Measurements from ENCODE around the gene FAT1.

The FAT1 gene

DNA sequence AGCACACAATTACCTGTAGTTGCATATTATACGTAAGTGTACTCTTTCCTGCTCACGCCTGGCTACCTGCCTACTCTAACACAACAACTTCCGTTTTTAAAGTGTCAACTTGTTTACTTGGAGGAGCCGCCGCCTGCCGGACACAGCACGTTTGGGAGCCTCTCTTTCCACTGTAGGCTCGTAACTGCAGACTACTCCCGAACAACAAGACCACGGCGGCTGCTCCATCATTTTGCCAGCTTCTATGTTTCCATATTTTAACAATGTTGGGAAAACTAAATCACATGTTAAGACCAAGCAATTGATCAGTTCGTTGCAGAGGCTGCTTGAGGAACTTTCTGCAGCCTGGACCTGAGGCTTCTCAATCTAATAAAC is 169.1 kb downstream of the FAT1 start:
- TF ChIP-seq, protein P1, sequence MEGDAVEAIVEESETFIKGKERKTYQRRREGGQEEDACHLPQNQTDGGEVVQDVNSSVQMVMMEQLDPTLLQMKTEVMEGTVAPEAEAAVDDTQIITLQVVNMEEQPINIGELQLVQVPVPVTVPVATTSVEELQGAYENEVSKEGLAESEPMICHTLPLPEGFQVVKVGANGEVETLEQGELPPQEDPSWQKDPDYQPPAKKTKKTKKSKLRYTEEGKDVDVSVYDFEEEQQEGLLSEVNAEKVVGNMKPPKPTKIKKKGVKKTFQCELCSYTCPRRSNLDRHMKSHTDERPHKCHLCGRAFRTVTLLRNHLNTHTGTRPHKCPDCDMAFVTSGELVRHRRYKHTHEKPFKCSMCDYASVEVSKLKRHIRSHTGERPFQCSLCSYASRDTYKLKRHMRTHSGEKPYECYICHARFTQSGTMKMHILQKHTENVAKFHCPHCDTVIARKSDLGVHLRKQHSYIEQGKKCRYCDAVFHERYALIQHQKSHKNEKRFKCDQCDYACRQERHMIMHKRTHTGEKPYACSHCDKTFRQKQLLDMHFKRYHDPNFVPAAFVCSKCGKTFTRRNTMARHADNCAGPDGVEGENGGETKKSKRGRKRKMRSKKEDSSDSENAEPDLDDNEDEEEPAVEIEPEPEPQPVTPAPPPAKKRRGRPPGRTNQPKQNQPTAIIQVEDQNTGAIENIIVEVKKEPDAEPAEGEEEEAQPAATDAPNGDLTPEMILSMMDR (IDR thresholded peaks at IDR 0.05; ENCODE audit: extremely low read depth, missing control alignments): no peak
- DNase-seq (ENCODE audit: low spot score): no peak

DNA sequence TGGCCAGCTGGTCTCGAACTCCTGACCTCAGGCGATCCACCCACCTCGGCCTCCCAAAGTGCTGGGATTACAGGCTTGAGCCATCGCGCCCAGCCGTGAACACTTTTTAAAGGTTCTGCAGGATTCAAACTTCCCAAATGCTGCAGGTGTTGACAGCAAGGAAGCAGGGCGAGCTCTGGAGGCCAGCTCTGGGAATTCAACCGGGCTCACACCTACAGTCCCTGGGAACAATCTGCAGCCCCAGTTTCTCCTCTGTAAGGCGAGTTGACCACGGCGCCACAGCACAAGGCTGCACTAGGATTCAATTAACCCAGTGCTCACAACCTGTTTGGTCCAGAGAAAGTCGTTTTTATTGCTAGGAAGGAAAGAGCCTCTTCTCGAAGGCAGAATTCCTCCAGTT is 169.9 kb downstream of the FAT1 start:
- DNase-seq (ENCODE audit: low spot score): no peak
- TF ChIP-seq, protein P1 (IDR thresholded peaks at IDR 0.05; ENCODE audit: extremely low read depth, missing control alignments): no peak

- TF ChIP-seq, protein P1 (IDR thresholded peaks at IDR 0.05; ENCODE audit: extremely low read depth, missing control alignments): no peak
- DNase-seq (ENCODE audit: low spot score): no peak
Observed at GRCh38 chr4:186551849-186552248, 171.8 kb downstream of the FAT1 start.

DNA sequence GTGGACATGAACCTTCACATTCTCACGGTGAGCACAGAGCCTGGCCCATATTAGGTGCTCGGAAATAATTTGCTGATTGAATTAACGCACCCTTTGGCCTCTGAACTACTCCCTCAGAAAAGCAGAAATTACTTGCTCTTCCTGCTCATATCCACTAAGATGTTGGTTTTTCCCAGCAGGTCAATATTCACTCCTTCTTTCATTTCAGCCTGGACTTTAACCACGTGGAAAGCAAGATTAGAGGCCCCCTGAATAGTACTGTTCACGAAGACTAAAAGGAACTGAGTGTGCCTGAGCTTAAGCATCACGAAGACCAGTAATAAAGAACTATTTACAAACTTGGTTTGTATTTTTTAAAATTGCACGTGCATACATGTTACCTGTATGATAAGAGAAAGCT is 178.2 kb downstream of the FAT1 start:
- TF ChIP-seq, protein P1 (IDR thresholded peaks at IDR 0.05; ENCODE audit: extremely low read depth, missing control alignments): no peak
- DNase-seq (ENCODE audit: low spot score): no peak

GRCh38 chr4:186543206-186543605 is 180.4 kb downstream of the FAT1 start:
- TF ChIP-seq, protein P1 (IDR thresholded peaks at IDR 0.05; ENCODE audit: extremely low read depth, missing control alignments): no peak
- no peak for DNase-seq (ENCODE audit: low spot score)

- TF ChIP-seq, protein P1 (IDR thresholded peaks at IDR 0.05; ENCODE audit: extremely low read depth, missing control alignments): no peak
- DNase-seq (ENCODE audit: low spot score): no peak
Observed at GRCh38 chr4:186541801-186542200, 181.9 kb downstream of the FAT1 start.

GRCh38 chr4:186537843-186538521 is 185.7 kb downstream of the FAT1 start:
- DNase-seq (ENCODE audit: low spot score): no peak
- TF ChIP-seq, protein P1 (IDR thresholded peaks at IDR 0.05; ENCODE audit: extremely low read depth, missing control alignments): no peak
